ENCODE data around the gene CRIM1. TPM values are rescaled to one million over a fixed set of nuclear protein-coding genes. Genes with fewer than 3 reads are reported as not detected.

CRIM1 gene
- total and polyA plus RNA-seq, 7 experiments from 2014 or later = 0.10 to 7.1 (median 0.92) TPM

DNA sequence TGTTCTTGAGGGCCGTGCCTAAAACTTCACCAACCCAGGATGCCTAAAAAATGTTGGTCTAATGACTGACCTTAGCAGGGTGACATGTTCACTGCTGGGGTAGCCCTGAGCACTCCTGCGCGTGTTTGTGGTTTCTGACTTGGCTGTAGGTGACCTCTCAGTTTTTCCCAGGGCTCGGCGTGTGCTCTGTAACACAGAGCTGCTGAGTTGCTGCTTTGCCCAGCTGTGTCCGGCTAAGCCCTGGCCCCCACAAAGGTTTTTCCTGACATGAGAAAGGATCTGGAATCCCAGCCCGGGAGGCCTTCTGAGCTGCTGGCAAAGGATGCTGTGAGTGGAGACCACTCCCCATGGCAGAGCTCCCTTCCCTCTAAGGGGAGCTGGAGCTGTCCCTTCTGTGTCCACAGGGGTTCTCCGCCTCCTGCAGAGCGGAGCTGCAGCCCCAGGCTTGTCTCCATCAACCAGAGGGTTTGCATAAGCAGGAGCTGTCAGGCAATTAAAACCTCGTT lies 52.7 kb downstream of the CRIM1 start:
- Mint-ChIP-seq H3K9me3 (no peaks in the 10 kb centered on the region), H3K27ac (no peak overlapping the region), H3K4me1 (no peaks in the 10 kb centered on the region), H3K4me3 (no peak overlapping the region), H3K27me3 (peaks cover 0 to 5% (median 0%) of the 10 kb centered on the region in 5 donors), H3K36me3 (no peaks in the 10 kb centered on the region)
- H3K36me3 ChIP-seq (ENCODE audit: control insufficient read depth in 2 of 3, insufficient read depth in 3 of 3, low read length in 3 of 3) = no peaks in the 10 kb centered on the region
- no peak overlapping the region for H3K4me3 ChIP-seq (ENCODE audit: low read length)
- no peaks in the 10 kb centered on the region for H3K27me3 ChIP-seq (ENCODE audit: control insufficient read depth in 2 of 2, insufficient read depth in 2 of 2, low read length in 2 of 2)
- H3K27ac ChIP-seq (ENCODE audit: low read depth, low read length) = no peak overlapping the region
- POLR2A ChIA-PET = no interaction called here
- intact Hi-C loops (cut with micrococcal nuclease) = no loop called here
- H3K4me1 ChIP-seq (ENCODE audit: control insufficient read depth in 2 of 2, insufficient read depth in 2 of 2, low read length in 2 of 2) = no peaks in the 10 kb centered on the region
- CTCF ChIA-PET = interaction anchor here (0.6 kb wide), 1 partner anchor 130 kb away, joined by 3 read pairs; no protein-coding TSS in a partner anchor
- no peaks in the 10 kb centered on the region for H3K9me3 ChIP-seq (ENCODE audit: control insufficient read depth in 2 of 3, low read length in 3 of 3)
- DNase-seq (no peak), ATAC-seq (no peak)

DNA sequence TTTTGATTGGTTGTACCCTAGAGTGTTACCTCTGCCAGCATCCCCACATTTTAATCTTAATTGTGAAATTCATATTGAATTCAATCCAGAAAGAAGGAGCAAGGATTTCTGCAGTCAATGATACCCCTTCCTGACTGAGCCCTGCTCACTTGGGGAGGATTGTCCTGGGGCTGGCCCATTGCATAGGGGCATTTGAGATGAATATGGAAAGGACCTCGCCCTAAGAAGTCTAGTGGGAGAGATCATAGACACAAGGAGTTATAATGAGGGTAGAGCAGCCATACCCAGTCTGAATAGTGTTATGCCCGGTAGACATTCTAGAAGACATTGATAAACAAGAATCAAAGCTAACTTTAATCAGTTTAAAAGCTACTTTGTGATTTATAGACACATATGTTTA lies 53.8 kb downstream of the CRIM1 start:
- H3K27ac Mint-ChIP-seq = no peak overlapping the region

GRCh38 chr2:36409935-36410334 lies 54.4 kb downstream of the CRIM1 start:
- H3K4me3 ChIP-seq (ENCODE audit: low read length) = no peak overlapping the region

More for the DNA sequence above, 53.8 kb downstream of the CRIM1 start:
- Histone ChIP-seq H3K27me3 (ENCODE audit: control insufficient read depth in 2 of 2, insufficient read depth in 2 of 2, low read length in 2 of 2) (no peaks in the 10 kb centered on the region), H3K36me3 (ENCODE audit: control insufficient read depth in 2 of 3, insufficient read depth in 3 of 3, low read length in 3 of 3) (no peaks in the 10 kb centered on the region), H3K9me3 (ENCODE audit: control insufficient read depth in 2 of 3, low read length in 3 of 3) (no peaks in the 10 kb centered on the region), H3K4me3 (ENCODE audit: low read length) (no peak overlapping the region), H3K27ac (ENCODE audit: low read depth, low read length) (no peak overlapping the region), H3K4me1 (ENCODE audit: control insufficient read depth in 2 of 2, insufficient read depth in 2 of 2, low read length in 2 of 2) (no peaks in the 10 kb centered on the region)
- Mint-ChIP-seq H3K27me3 (peaks cover 0 to 5% (median 1%) of the 10 kb centered on the region in 5 donors), H3K9me3 (no peaks in the 10 kb centered on the region), H3K4me3 (no peak overlapping the region), H3K4me1 (no peaks in the 10 kb centered on the region), H3K36me3 (no peaks in the 10 kb centered on the region)
- POLR2A ChIA-PET = no interaction called here
- ATAC-seq = no peak
- intact Hi-C loops (cut with micrococcal nuclease) = no loop called here
- no peak for DNase-seq
- CTCF ChIA-PET = no interaction called here

GRCh38 chr2:36410681-36411080 lies 55.1 kb downstream of the CRIM1 start:
- Histone ChIP-seq H3K4me3 (ENCODE audit: low read length) (no peak overlapping the region), H3K27ac (ENCODE audit: low read depth, low read length) (no peak overlapping the region), H3K27me3 (ENCODE audit: control insufficient read depth in 2 of 2, insufficient read depth in 2 of 2, low read length in 2 of 2) (no peaks in the 10 kb centered on the region), H3K9me3 (ENCODE audit: control insufficient read depth in 2 of 3, low read length in 3 of 3) (no peaks in the 10 kb centered on the region), H3K36me3 (ENCODE audit: control insufficient read depth in 2 of 3, insufficient read depth in 3 of 3, low read length in 3 of 3) (no peaks in the 10 kb centered on the region), H3K4me1 (ENCODE audit: control insufficient read depth in 2 of 2, insufficient read depth in 2 of 2, low read length in 2 of 2) (no peaks in the 10 kb centered on the region)
- DNase-seq (no peak), ATAC-seq (no peak)
- H3K9me3 Mint-ChIP-seq = no peaks in the 10 kb centered on the region
- intact Hi-C loops (cut with micrococcal nuclease) = no loop called here
- H3K27me3 Mint-ChIP-seq = peaks cover 0 to 5% (median 1%) of the 10 kb centered on the region in 5 donors
- POLR2A ChIA-PET = no interaction called here
- H3K4me1 Mint-ChIP-seq = no peaks in the 10 kb centered on the region
- CTCF ChIA-PET = no interaction called here
- H3K4me3 Mint-ChIP-seq = no peak overlapping the region
- H3K27ac Mint-ChIP-seq = no peak overlapping the region
- no peaks in the 10 kb centered on the region for H3K36me3 Mint-ChIP-seq

More at GRCh38 chr2:36409935-36410334, 54.4 kb downstream of the CRIM1 start:
- no peaks in the 10 kb centered on the region for H3K4me1 Mint-ChIP-seq
- H3K36me3 Mint-ChIP-seq = no peaks in the 10 kb centered on the region
- ATAC-seq = no peak
- Histone ChIP-seq H3K27ac (ENCODE audit: low read depth, low read length) (no peak overlapping the region), H3K27me3 (ENCODE audit: control insufficient read depth in 2 of 2, insufficient read depth in 2 of 2, low read length in 2 of 2) (no peaks in the 10 kb centered on the region), H3K9me3 (ENCODE audit: control insufficient read depth in 2 of 3, low read length in 3 of 3) (no peaks in the 10 kb centered on the region), H3K4me1 (ENCODE audit: control insufficient read depth in 2 of 2, insufficient read depth in 2 of 2, low read length in 2 of 2) (no peaks in the 10 kb centered on the region), H3K36me3 (ENCODE audit: control insufficient read depth in 2 of 3, insufficient read depth in 3 of 3, low read length in 3 of 3) (no peaks in the 10 kb centered on the region)
- peaks cover 0 to 5% (median 1%) of the 10 kb centered on the region in 5 donors for H3K27me3 Mint-ChIP-seq
- no peak overlapping the region for H3K27ac Mint-ChIP-seq
- ChIA-PET CTCF (no interaction called here), POLR2A (no interaction called here)
- no peak overlapping the region for H3K4me3 Mint-ChIP-seq
- intact Hi-C loops (cut with micrococcal nuclease) = no loop called here
- H3K9me3 Mint-ChIP-seq = no peaks in the 10 kb centered on the region
- no peak for DNase-seq

- ChIA-PET CTCF (no interaction called here), POLR2A (no interaction called here)
- Histone ChIP-seq H3K36me3 (ENCODE audit: control insufficient read depth in 2 of 3, insufficient read depth in 3 of 3, low read length in 3 of 3) (no peaks in the 10 kb centered on the region), H3K4me1 (ENCODE audit: control insufficient read depth in 2 of 2, insufficient read depth in 2 of 2, low read length in 2 of 2) (no peaks in the 10 kb centered on the region), H3K27me3 (ENCODE audit: control insufficient read depth in 2 of 2, insufficient read depth in 2 of 2, low read length in 2 of 2) (no peaks in the 10 kb centered on the region), H3K4me3 (ENCODE audit: low read length) (no peak overlapping the region), H3K9me3 (ENCODE audit: control insufficient read depth in 2 of 3, low read length in 3 of 3) (no peaks in the 10 kb centered on the region), H3K27ac (ENCODE audit: low read depth, low read length) (no peak overlapping the region)
- no peak overlapping the region for H3K27ac Mint-ChIP-seq
- H3K4me3 Mint-ChIP-seq = no peak overlapping the region
- DNase-seq (no peak), ATAC-seq (no peak)
- no peaks in the 10 kb centered on the region for H3K4me1 Mint-ChIP-seq
- H3K36me3 Mint-ChIP-seq = no peaks in the 10 kb centered on the region
- peaks cover 0 to 5% (median 1%) of the 10 kb centered on the region in 5 donors for H3K27me3 Mint-ChIP-seq
- no peaks in the 10 kb centered on the region for H3K9me3 Mint-ChIP-seq
- intact Hi-C loops (cut with micrococcal nuclease) = no loop called here
Observed at GRCh38 chr2:36411962-36412444, 56.4 kb downstream of the CRIM1 start.

- no peaks in the 10 kb centered on the region for H3K4me1 Mint-ChIP-seq
- Histone ChIP-seq H3K27ac (ENCODE audit: low read depth, low read length) (no peak overlapping the region), H3K27me3 (ENCODE audit: control insufficient read depth in 2 of 2, insufficient read depth in 2 of 2, low read length in 2 of 2) (no peaks in the 10 kb centered on the region), H3K36me3 (ENCODE audit: control insufficient read depth in 2 of 3, insufficient read depth in 3 of 3, low read length in 3 of 3) (no peaks in the 10 kb centered on the region), H3K9me3 (ENCODE audit: control insufficient read depth in 2 of 3, low read length in 3 of 3) (no peaks in the 10 kb centered on the region), H3K4me3 (ENCODE audit: low read length) (no peak overlapping the region), H3K4me1 (ENCODE audit: control insufficient read depth in 2 of 2, insufficient read depth in 2 of 2, low read length in 2 of 2) (no peaks in the 10 kb centered on the region)
- DNase-seq (no peak), ATAC-seq (no peak)
- ChIA-PET POLR2A (no interaction called here), CTCF (no interaction called here)
- intact Hi-C loops (cut with micrococcal nuclease) = no loop called here
- no peaks in the 10 kb centered on the region for H3K9me3 Mint-ChIP-seq
- no peak overlapping the region for H3K4me3 Mint-ChIP-seq
- peaks cover 0 to 5% (median 1%) of the 10 kb centered on the region in 5 donors for H3K27me3 Mint-ChIP-seq
- H3K27ac Mint-ChIP-seq = no peak overlapping the region
- H3K36me3 Mint-ChIP-seq = no peaks in the 10 kb centered on the region
Observed at GRCh38 chr2:36413218-36413617, 57.6 kb downstream of the CRIM1 start.

GRCh38 chr2:36414307-36414706 lies 58.7 kb downstream of the CRIM1 start:
- CTCF ChIA-PET = no interaction called here
- Mint-ChIP-seq H3K27ac (no peak overlapping the region), H3K36me3 (no peaks in the 10 kb centered on the region), H3K4me3 (no peak overlapping the region), H3K27me3 (peaks cover 0 to 2% (median under 1%) of the 10 kb centered on the region in 5 donors), H3K4me1 (no peaks in the 10 kb centered on the region), H3K9me3 (no peaks in the 10 kb centered on the region)
- ATAC-seq = no peak
- intact Hi-C loops (cut with micrococcal nuclease) = no loop called here
- Histone ChIP-seq H3K36me3 (ENCODE audit: control insufficient read depth in 2 of 3, insufficient read depth in 3 of 3, low read length in 3 of 3) (no peaks in the 10 kb centered on the region), H3K27me3 (ENCODE audit: control insufficient read depth in 2 of 2, insufficient read depth in 2 of 2, low read length in 2 of 2) (no peaks in the 10 kb centered on the region), H3K27ac (ENCODE audit: low read depth, low read length) (no peak overlapping the region), H3K9me3 (ENCODE audit: control insufficient read depth in 2 of 3, low read length in 3 of 3) (no peaks in the 10 kb centered on the region), H3K4me3 (ENCODE audit: low read length) (no peak overlapping the region), H3K4me1 (ENCODE audit: control insufficient read depth in 2 of 2, insufficient read depth in 2 of 2, low read length in 2 of 2) (no peaks in the 10 kb centered on the region)
- POLR2A ChIA-PET = no interaction called here
- DNase-seq = no peak

All from naive thymus-derived CD4-positive, alpha-beta T cell (primary cell).